Nephron progenitor cell (in vitro differentiated cells): ENCODE data around the gene TRDN.

ENCODE experiments used
- DNase-seq: peaks from one replicate; pipeline ENCODE4 v3.0.0; 2021
- H3K27ac Mint-ChIP-seq: 2 replicates; pipeline ENCODE4 v1.8.0; 2021; ENCODE audit warnings: mild to moderate bottlenecking, moderate library complexity, mixed read lengths
- H3K27me3 Mint-ChIP-seq: 2 replicates; pipeline ENCODE4 v1.8.0; 2021; ENCODE audit warnings: mild to moderate bottlenecking, low read depth, mixed read lengths; ENCODE audit not compliant: poor library complexity
- H3K36me3 Mint-ChIP-seq: 2 replicates; pipeline ENCODE4 v1.8.0; 2021; ENCODE audit warnings: low read depth, mixed read lengths
- H3K4me1 Mint-ChIP-seq: 2 replicates; pipeline ENCODE4 v1.8.0; 2021; ENCODE audit warnings: mixed read lengths
- H3K4me3 Mint-ChIP-seq: 2 replicates; pipeline ENCODE4 v1.8.0; 2021; ENCODE audit warnings: mild to moderate bottlenecking, moderate library complexity, mixed read lengths
- H3K9me3 Mint-ChIP-seq: 2 replicates; pipeline ENCODE4 v1.8.0; 2021; ENCODE audit warnings: mild to moderate bottlenecking, moderate library complexity, mixed read lengths
- TF ChIP-seq, protein P1 (sequence below): fragments of 200-600 bp; sonication (generic); IDR thresholded peaks from 2 replicates; pipeline ENCODE4 v1.5.0; 2021; ENCODE audit warnings: antibody characterized with exemption

Gene TRDN

DNA sequence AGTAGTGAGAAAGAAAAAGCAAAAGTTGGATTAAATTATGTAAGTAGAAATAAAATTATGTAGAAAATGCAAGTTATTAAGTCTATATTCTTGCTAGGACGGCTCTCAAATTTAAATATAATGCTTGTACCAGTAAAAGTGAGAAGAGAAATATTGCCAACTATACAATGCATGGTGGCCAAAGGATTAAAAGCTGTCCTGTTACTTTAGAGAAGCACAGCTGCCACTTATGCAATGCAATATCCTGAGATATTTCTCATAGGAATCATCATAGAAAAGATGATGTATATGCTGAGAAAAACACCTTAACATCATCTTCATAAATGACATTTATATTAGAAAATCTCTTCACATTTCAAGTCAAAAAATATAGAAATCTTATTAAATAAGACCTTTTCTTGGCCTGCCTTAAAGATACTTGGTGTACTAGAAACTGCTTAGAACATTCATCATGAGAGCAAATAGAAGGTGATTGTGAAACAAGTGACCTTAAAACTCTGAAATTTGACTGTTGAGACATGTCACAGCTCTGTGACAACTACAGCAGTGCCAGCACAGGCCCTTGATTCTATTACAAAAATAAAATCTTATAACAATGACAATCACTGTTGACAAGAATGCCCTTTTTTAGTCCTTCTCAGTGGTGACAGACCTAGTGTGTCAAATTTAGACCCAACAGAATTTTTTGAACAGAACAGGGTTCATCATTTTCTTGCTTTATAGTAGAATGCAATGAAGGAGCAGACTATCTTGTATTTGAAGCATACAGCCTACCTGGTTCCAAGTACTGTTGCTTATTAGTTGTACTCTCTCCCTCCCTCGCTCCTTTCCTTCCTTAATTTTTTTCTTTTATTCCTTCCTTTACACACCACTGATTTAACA is 467.6 kb downstream of the TRDN start:
- Mint-ChIP-seq H3K4me1 (no peaks in the 10 kb centered on the region), H3K9me3 (no peaks in the 10 kb centered on the region), H3K36me3 (no peaks in the 10 kb centered on the region)

DNA sequence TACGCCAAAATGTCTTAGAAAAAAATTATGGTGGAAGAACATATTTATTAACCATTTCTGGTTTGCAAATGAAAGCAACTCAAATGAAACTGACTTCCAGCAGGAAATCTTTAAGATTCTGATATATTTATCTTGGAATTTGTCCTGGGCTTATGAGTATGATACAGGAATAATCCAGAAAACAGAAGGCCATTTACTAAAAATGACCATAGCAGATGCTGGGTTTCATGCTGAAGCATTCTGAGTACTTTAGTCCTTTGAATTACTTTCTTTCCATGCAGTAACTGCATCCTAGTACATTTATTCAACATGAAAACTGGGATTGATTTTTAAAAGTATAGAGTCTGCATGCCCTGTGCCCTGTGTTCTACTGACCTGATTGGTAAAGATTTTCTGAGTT is 468.3 kb downstream of the TRDN start:
- H3K27ac Mint-ChIP-seq = no peak overlapping the region
- H3K27me3 Mint-ChIP-seq = peaks cover 3% of the 10 kb centered on the region

More for the DNA sequence above, 467.6 kb downstream of the TRDN start:
- Mint-ChIP-seq H3K4me3 (no peak overlapping the region), H3K27ac (no peak overlapping the region), H3K27me3 (peaks cover 3% of the 10 kb centered on the region)
- DNase-seq = no peak
- TF ChIP-seq, protein P1, sequence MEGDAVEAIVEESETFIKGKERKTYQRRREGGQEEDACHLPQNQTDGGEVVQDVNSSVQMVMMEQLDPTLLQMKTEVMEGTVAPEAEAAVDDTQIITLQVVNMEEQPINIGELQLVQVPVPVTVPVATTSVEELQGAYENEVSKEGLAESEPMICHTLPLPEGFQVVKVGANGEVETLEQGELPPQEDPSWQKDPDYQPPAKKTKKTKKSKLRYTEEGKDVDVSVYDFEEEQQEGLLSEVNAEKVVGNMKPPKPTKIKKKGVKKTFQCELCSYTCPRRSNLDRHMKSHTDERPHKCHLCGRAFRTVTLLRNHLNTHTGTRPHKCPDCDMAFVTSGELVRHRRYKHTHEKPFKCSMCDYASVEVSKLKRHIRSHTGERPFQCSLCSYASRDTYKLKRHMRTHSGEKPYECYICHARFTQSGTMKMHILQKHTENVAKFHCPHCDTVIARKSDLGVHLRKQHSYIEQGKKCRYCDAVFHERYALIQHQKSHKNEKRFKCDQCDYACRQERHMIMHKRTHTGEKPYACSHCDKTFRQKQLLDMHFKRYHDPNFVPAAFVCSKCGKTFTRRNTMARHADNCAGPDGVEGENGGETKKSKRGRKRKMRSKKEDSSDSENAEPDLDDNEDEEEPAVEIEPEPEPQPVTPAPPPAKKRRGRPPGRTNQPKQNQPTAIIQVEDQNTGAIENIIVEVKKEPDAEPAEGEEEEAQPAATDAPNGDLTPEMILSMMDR = no peak

More for the DNA sequence above, 468.3 kb downstream of the TRDN start:
- Mint-ChIP-seq H3K4me3 (no peak overlapping the region), H3K4me1 (no peaks in the 10 kb centered on the region), H3K9me3 (no peaks in the 10 kb centered on the region), H3K36me3 (no peaks in the 10 kb centered on the region)
- TF ChIP-seq, protein P1 = no peak
- DNase-seq = no peak
